GM10248 (cell line): ENCODE data around the gene SAMD4A.

Experiments used
- CTCF ChIA-PET: fragments of 300-600 bp; sonication (Branson Sonifier 250); formaldehyde crosslinking; extraction: SDS; loops from one replicate; lab custom pipeline; 2021; ENCODE audit warnings: antibody characterized with exemption; lab: Yijun Ruan, JAX
- POLR2A ChIA-PET: fragments of 350-650 bp; sonication (Branson Sonifier 250); formaldehyde crosslinking; extraction: SDS; loops from one replicate; lab custom pipeline; 2020; ENCODE audit warnings: antibody characterized with exemption; lab: Yijun Ruan, JAX
- DNase-seq: peaks from one replicate; pipeline ENCODE4 v3.0.0; 2012; ENCODE audit errors: extremely low spot score
- TF ChIP-seq, protein P1 (sequence below): IDR thresholded peaks from 2 replicates; pipeline ENCODE4 v1.5.1; 2012; ENCODE audit warnings: mild to moderate bottlenecking, low read depth; ENCODE audit errors: extremely low read depth, missing control alignments, control extremely low read depth

Gene SAMD4A

GRCh38 chr14:54812617-54813016, 245.7 kb downstream of the SAMD4A start:
- POLR2A ChIA-PET: no interaction called here
- CTCF ChIA-PET: interaction anchor here (0.9 to 2.9 kb wide), 6 partner anchors 19 to 263 kb away, joined by 3 to 18 read pairs (median 4); no protein-coding TSS in a partner anchor
- no peak for DNase-seq
- TF ChIP-seq, protein P1, sequence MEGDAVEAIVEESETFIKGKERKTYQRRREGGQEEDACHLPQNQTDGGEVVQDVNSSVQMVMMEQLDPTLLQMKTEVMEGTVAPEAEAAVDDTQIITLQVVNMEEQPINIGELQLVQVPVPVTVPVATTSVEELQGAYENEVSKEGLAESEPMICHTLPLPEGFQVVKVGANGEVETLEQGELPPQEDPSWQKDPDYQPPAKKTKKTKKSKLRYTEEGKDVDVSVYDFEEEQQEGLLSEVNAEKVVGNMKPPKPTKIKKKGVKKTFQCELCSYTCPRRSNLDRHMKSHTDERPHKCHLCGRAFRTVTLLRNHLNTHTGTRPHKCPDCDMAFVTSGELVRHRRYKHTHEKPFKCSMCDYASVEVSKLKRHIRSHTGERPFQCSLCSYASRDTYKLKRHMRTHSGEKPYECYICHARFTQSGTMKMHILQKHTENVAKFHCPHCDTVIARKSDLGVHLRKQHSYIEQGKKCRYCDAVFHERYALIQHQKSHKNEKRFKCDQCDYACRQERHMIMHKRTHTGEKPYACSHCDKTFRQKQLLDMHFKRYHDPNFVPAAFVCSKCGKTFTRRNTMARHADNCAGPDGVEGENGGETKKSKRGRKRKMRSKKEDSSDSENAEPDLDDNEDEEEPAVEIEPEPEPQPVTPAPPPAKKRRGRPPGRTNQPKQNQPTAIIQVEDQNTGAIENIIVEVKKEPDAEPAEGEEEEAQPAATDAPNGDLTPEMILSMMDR: no peak

DNA sequence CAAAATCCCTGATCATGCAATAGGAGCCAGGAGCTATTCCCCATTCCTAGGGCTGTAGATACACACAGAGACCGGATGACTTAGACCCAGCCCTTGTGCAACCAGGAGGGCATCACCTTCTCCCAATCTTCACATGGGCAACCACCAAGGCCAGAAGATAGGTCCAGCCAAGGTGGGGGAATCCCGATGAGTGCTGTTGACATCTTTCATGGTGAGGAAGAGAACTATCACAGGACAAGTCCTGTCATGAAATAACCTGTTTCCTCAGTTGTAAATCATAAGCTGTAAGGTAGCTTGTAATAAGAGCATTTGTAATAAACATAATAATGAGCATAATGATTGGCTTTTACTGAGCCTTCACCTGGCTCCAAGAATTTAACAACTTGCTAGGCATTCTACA, 246.2 kb downstream of the SAMD4A start:
- POLR2A ChIA-PET: no interaction called here
- TF ChIP-seq, protein P1: no peak
- DNase-seq: no peak
- CTCF ChIA-PET: interaction anchor here (0.9 to 2.9 kb wide), 7 partner anchors 18 to 264 kb away, joined by 3 to 18 read pairs (median 4); no protein-coding TSS in a partner anchor

DNA sequence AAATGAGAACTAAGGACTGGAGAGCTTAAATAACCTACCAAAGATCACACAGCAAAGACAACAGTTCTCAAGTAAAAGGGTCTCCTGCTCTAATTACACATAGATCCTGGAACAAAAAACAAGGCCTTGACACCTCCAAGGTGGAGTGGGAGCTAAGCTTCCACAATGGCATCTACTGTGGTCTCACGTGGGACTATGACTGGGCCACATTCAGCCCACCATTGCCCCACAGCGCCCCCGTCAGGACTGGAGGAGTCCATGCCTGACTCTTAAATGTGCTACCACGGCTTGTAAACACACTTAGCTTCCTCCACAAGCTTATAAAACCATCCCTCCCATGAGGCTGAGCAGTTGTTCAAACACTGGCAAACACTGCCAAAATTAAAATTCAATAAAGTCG, 247.1 kb downstream of the SAMD4A start:
- DNase-seq: no peak
- POLR2A ChIA-PET: no interaction called here

DNA sequence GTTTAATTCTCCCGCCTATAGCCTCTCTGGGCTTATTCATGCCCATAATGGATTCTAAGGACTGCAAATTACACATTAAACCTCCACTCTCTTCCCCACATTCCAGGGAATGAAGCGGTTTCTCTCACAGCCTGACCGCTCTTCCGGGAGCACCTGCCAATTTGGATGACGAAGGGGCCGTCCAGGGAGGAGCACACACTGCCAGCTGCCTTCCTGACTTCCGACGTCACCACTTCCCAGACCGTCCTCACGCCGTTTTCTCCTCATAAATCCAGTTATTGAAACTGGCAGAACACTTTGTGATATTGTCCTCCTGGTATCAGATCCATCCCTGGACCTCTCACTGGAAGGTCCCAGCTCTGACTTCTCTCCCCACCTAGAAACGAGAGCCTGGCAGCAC, 248.1 kb downstream of the SAMD4A start:
- DNase-seq: no peak
- ChIA-PET POLR2A (no interaction called here), CTCF (interaction anchor here (5.0 kb wide), 1 partner anchor 9 kb away, joined by 48 read pairs; no protein-coding TSS in a partner anchor)
- TF ChIP-seq, protein P1: no peak

More for the DNA sequence above, 247.1 kb downstream of the SAMD4A start:
- CTCF ChIA-PET: interaction anchor here (1.0 to 2.9 kb wide), 7 partner anchors 8 to 114 kb away, joined by 3 to 18 read pairs (median 4); no protein-coding TSS in a partner anchor
- TF ChIP-seq, protein P1: no peak

- no peak for DNase-seq
- TF ChIP-seq, protein P1: no peak
- CTCF ChIA-PET: interaction anchor here (1.0 to 5.0 kb wide), 3 partner anchors 9 to 33 kb away, joined by 3 to 48 read pairs (median 3); no protein-coding TSS in a partner anchor
- POLR2A ChIA-PET: no interaction called here
These were observed 248.6 kb downstream of the SAMD4A start for GRCh38 chr14:54815515-54815914.

GRCh38 chr14:54816450-54816849, 249.5 kb downstream of the SAMD4A start:
- DNase-seq: no peak
- ChIA-PET POLR2A (no interaction called here), CTCF (interaction anchor here (1.0 to 5.0 kb wide), 4 partner anchors 10 to 42 kb away, joined by 3 to 48 read pairs (median 4); no protein-coding TSS in a partner anchor)

More at GRCh38 chr14:54816450-54816849, 249.5 kb downstream of the SAMD4A start:
- TF ChIP-seq, protein P1: no peak
